Common myeloid progenitor, CD34-positive (primary cell): ENCODE data around the gene EPAS1.
"Not testable (repeated sequence)": the region's sequence is repeated elsewhere in the genome, so short reads cannot be mapped to it uniquely, and the experiment has no call there.

Experiments
- CTCF ChIA-PET: fragments of 350-600 bp; sonication (Branson Sonifier 250); formaldehyde crosslinking; loops from one replicate; lab custom pipeline; 2021; ENCODE audit warnings: antibody characterized with exemption; lab: Charles Lee
- POLR2A ChIA-PET: fragments of 350-600 bp; sonication (Branson Sonifier 250); formaldehyde crosslinking; loops from one replicate; lab custom pipeline; 2021; ENCODE audit warnings: antibody characterized with exemption; lab: Charles Lee
- DNase-seq, 3 donors: peaks; one replicate each; pipeline versions ENCODE4 v3.0.0 to v3.0.0-alpha.2; 2013
- H3K27ac ChIP-seq, 2 experiments: 1 replicate in 1 of 2; 2 replicates in 1 of 2; pipeline ENCODE4 v1.7.0; 2013; ENCODE audit warnings: inconsistent platforms in 2 of 2, low read length in 2 of 2, mild to moderate bottlenecking in 2 of 2, low read depth in 1 of 2, moderate library complexity in 1 of 2; ENCODE audit not compliant: severe bottlenecking in 2 of 2, insufficient read depth in 1 of 2, poor library complexity in 1 of 2
- H3K27me3 ChIP-seq, 5 experiments: replicated peaks in 2 of 5; 1 replicate in 3 of 5; 2 replicates in 2 of 5; pipeline versions ENCODE4 v1.6.1 to v1.7.0; 2013; ENCODE audit warnings: low read length in 4 of 5, mild to moderate bottlenecking in 2 of 5, moderate library complexity in 2 of 5, inconsistent platforms in 1 of 5; ENCODE audit not compliant: insufficient read depth in 5 of 5, control insufficient read depth in 4 of 5
- H3K36me3 ChIP-seq, 4 experiments: 1 replicate in 2 of 4; 2 replicates in 2 of 4; pipeline versions ENCODE4 v1.6.1 to v1.7.0; 2013; ENCODE audit warnings: low read length in 3 of 4, control low read depth in 1 of 4, mild to moderate bottlenecking in 1 of 4; ENCODE audit not compliant: control insufficient read depth in 4 of 4, insufficient read depth in 4 of 4
- H3K4me1 ChIP-seq, 4 experiments: 1 replicate in 3 of 4; 2 replicates in 1 of 4; pipeline versions ENCODE4 v1.6.1 to v1.7.1; 2013; ENCODE audit warnings: low read length in 3 of 4, mild to moderate bottlenecking in 3 of 4, control low read depth in 1 of 4, inconsistent platforms in 1 of 4, moderate library complexity in 1 of 4; ENCODE audit not compliant: control insufficient read depth in 4 of 4, insufficient read depth in 4 of 4; ENCODE audit errors: control extremely low read depth in 1 of 4
- H3K4me3 ChIP-seq, 7 experiments: 1 replicate in 4 of 7; 2 replicates in 3 of 7; pipeline versions ENCODE4 v1.5.1 to v1.7.0; 2013; ENCODE audit warnings: mild to moderate bottlenecking in 7 of 7, low read length in 6 of 7, moderate library complexity in 6 of 7, inconsistent platforms in 2 of 7, low read depth in 2 of 7, control low read depth in 1 of 7; ENCODE audit not compliant: insufficient read depth in 4 of 7, control insufficient read depth in 1 of 7; ENCODE audit errors: extremely low read depth in 1 of 7
- H3K9me3 ChIP-seq, 5 experiments: 1 replicate in 4 of 5; 2 replicates in 1 of 5; pipeline versions ENCODE4 v1.6.1 to v1.7.1; 2013; ENCODE audit warnings: low read length in 4 of 5, mild to moderate bottlenecking in 2 of 5, inconsistent platforms in 1 of 5, low read depth in 1 of 5, moderate library complexity in 1 of 5; ENCODE audit not compliant: control insufficient read depth in 4 of 5, insufficient read depth in 2 of 5; ENCODE audit errors: control extremely low read depth in 1 of 5
- WGBS: methylation state at CpG from one replicate; pipeline ENCODE4 v1.1.5; 2013; ENCODE audit not compliant: insufficient coverage; 5-methylcytosine and 5-hydroxymethylcytosine counted together

The EPAS1 gene

DNA sequence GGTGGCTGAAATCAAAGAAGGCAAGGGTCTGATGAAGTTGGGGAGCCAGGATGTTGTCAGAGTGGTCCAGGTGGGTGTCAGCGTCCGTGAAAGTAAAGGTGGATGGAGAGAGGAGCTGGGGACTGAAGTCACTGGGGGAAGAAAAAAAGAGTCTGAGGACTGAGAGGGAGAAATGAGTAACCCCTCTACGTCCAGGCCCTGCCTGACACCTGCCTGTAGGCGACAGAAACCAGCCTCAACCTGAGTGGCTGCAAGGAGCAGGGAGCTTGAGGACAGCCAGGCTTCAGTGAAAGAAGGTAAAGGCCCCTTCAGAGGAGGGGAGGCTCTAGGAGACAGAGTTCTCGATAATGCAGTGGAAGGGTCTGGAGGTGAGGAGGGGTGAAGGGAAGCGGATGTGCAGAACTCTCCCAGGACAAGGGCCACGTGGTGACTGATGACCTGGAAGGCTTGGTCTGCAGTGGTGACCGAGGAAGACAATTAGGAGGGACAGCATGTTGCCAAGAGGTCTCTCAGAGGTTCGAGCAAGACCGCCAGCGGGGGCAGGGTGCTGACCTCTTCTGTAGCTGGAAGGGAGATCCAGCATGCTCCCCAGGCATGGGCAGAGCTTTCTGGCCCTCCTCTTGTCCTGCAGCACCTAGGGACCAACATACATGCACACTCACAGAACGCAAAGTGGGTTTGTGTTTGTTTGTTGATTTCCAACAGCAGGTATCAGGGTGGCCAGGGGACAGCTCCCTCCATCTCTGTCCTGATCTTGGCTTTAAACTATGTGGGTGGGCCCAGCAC lies 95.5 kb downstream of the EPAS1 start:
- H3K27me3 ChIP-seq: no peaks in the 10 kb centered on the region
- H3K27ac ChIP-seq: no peak overlapping the region
- POLR2A ChIA-PET: no interaction called here
- no peak overlapping the region for H3K4me3 ChIP-seq
- H3K36me3 ChIP-seq: no peaks in the 10 kb centered on the region
- 95% methylated on average over 11 of the region's 12 CpGs for WGBS
- CTCF ChIA-PET: no interaction called here
- H3K4me1 ChIP-seq: peaks cover 0 to 11% (median 5%) of the 10 kb centered on the region in 4 experiments
- no peaks in the 10 kb centered on the region for H3K9me3 ChIP-seq
- no peak for DNase-seq

GRCh38 chr2:46393347-46393820 lies 96.2 kb downstream of the EPAS1 start:
- H3K9me3 ChIP-seq: no peaks in the 10 kb centered on the region
- no peak overlapping the region for H3K27ac ChIP-seq
- no peak overlapping the region for H3K4me3 ChIP-seq
- CTCF ChIA-PET: no interaction called here
- POLR2A ChIA-PET: no interaction called here
- H3K36me3 ChIP-seq: no peaks in the 10 kb centered on the region
- H3K27me3 ChIP-seq: no peaks in the 10 kb centered on the region
- no peak for DNase-seq
- peaks cover 0 to 6% (median 3%) of the 10 kb centered on the region in 4 experiments for H3K4me1 ChIP-seq
- WGBS: 92% methylated on average over 7 of the region's 12 CpGs

- Histone ChIP-seq H3K27me3 (no peaks in the 10 kb centered on the region), H3K36me3 (no peaks in the 10 kb centered on the region), H3K27ac (no peak overlapping the region), H3K4me3 (no peak overlapping the region), H3K9me3 (no peaks in the 10 kb centered on the region), H3K4me1 (peaks cover 0 to 2% (median under 1%) of the 10 kb centered on the region in 4 experiments)
- no peak for DNase-seq
- ChIA-PET POLR2A (no interaction called here), CTCF (interaction anchor here (1.4 kb wide), 1 partner anchor 18 kb away, joined by 3 read pairs; no protein-coding TSS in a partner anchor)
- WGBS: 100% methylated on average over 1 of the region's 3 CpGs
Observed at GRCh38 chr2:46393865-46394264, 96.7 kb downstream of the EPAS1 start.

DNA sequence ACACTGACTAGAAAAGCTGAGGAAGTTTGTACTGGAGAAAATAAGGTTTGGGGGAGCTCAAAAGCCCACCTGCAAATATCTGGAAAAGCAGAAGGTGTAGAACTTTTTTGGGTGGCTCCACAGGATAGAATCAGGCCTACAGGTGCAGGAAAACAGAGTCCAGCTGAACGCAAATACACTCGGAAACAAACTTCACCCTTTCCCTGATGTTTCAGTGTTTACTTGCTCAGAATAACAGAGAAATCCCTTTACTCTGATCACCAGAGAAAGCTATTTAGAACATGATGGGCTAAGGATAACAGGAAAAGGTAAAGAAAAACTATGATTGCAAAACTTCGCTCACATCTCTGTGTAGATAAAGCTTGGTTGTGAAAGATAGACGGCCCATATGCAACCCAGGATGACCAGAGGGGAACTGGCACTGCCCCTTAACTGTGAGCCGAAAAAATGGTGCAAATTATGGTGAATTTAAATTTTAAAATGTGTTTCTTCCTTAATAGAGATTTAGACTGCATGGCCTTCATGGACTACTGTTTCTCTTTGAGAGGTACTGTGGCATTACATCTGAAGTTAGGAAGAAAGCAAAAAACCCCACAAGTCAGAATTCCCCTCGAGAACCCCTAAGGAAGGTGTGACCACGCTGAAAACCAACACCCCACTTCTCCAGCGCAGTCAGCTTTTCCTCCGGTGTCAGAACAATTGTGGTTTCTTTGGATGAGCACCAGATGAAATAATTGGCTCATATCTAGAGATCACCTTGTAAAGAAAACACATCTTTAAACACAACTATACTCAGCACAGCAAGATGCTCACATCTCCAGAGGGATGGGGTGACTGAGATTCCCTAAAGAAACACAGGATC lies 97.7 kb downstream of the EPAS1 start:
- Histone ChIP-seq H3K4me3 (no peak overlapping the region), H3K9me3 (no peaks in the 10 kb centered on the region), H3K4me1 (no peaks in the 10 kb centered on the region), H3K27me3 (no peaks in the 10 kb centered on the region), H3K27ac (no peak overlapping the region), H3K36me3 (no peaks in the 10 kb centered on the region)
- ChIA-PET CTCF (interaction anchor here (0.6 to 1.4 kb wide), 2 partner anchors 19 to 384 kb away, joined by 3 read pairs; no protein-coding TSS in a partner anchor), POLR2A (no interaction called here)
- 71% methylated on average over 4 of the region's 9 CpGs for WGBS
- no peak for DNase-seq

DNA sequence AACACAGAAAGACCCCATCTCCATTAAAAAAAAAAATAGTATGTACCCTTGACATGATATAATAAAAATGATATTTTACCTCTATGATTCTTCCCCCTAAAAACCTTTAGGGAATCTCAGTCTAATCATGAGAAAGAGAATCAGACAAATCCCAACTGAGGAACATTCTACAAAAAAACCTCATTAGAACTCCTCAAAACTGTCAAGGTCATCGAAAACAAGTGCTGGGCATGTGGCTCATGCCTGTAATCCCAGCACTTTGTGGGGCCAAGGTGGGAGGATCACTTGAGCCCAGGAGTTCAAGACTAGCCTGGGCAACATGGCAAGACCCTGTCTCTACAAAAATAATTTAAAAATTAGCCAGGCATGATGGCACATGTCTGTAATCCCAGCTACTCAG lies 98.5 kb downstream of the EPAS1 start:
- H3K4me1 ChIP-seq, H3K36me3 ChIP-seq, H3K27ac ChIP-seq, CTCF ChIA-PET, H3K4me3 ChIP-seq, H3K9me3 ChIP-seq, DNase-seq, H3K27me3 ChIP-seq, POLR2A ChIA-PET: not testable (repeated sequence)
- 100% methylated on average over 1 of the region's 1 CpG for WGBS

- Histone ChIP-seq H3K27me3 (no peaks in the 10 kb centered on the region), H3K9me3 (no peaks in the 10 kb centered on the region), H3K4me1 (no peaks in the 10 kb centered on the region), H3K27ac (no peak overlapping the region), H3K36me3 (no peaks in the 10 kb centered on the region), H3K4me3 (no peak overlapping the region)
- ChIA-PET CTCF (no interaction called here), POLR2A (no interaction called here)
- DNase-seq: no peak
- WGBS: no CpG with 5 or more reads among the region's 1 CpG
Observed at GRCh38 chr2:46400016-46400415, 102.8 kb downstream of the EPAS1 start.

- POLR2A ChIA-PET: no interaction called here
- no peak for DNase-seq
- Histone ChIP-seq H3K4me1 (no peaks in the 10 kb centered on the region), H3K9me3 (no peaks in the 10 kb centered on the region), H3K27ac (no peak overlapping the region), H3K4me3 (no peak overlapping the region), H3K27me3 (no peaks in the 10 kb centered on the region), H3K36me3 (no peaks in the 10 kb centered on the region)
- WGBS: 100% methylated on average over 2 of the region's 6 CpGs
- CTCF ChIA-PET: no interaction called here
Observed at GRCh38 chr2:46402874-46403273, 105.7 kb downstream of the EPAS1 start.
